Caki2 (cell line): ENCODE data around the gene DGKH. TPM values are rescaled to one million over a fixed set of nuclear protein-coding genes. Genes with fewer than 3 reads are reported as not detected.

Experiments used
- DNase-seq: peaks from one replicate; pipeline ENCODE4 v3.0.0-alpha.2; 2015; ENCODE audit warnings: low read depth
- in situ Hi-C: cut with HindIII; loops from 2 replicates; pipeline ENCODE4 v1.10.0; 2016; ENCODE audit warnings: low sequenced_read_pairs, low pct_unique_long_range_greater_than_20kb, mixed read lengths
- total RNA-seq: library from RNA; depleted of rRNA; stranded (reverse); fragments of >200 nt; shearing (Covaris generic); gene quantifications from 2 replicates; pipeline ENCODE4 v1.2.3, GENCODE V29; 2014; ENCODE audit warnings: low replicate concordance

DGKH gene
- total RNA-seq, 1 experiment from 2014 or later, result 1.9 TPM

GRCh38 chr13:42229287-42229686 is 180.8 kb downstream of the DGKH start:
- DNase-seq, result no peak
- in situ Hi-C loops, result no loop called here

- DNase-seq, result no peak
- in situ Hi-C loops, result no loop called here
These were observed 184.2 kb downstream of the DGKH start for GRCh38 chr13:42232671-42233070.

- DNase-seq, result no peak
These were observed 185.3 kb downstream of the DGKH start for GRCh38 chr13:42233726-42234125.

GRCh38 chr13:42239161-42239560 is 190.7 kb downstream of the DGKH start:
- in situ Hi-C loops, result no loop called here
- no peak for DNase-seq

More at GRCh38 chr13:42233726-42234125, 185.3 kb downstream of the DGKH start:
- in situ Hi-C loops, result no loop called here

GRCh38 chr13:42239644-42240043 is 191.2 kb downstream of the DGKH start:
- no peak for DNase-seq
- in situ Hi-C loops, result no loop called here

GRCh38 chr13:42246541-42246940 is 198.1 kb downstream of the DGKH start:
- DNase-seq, result no peak
- in situ Hi-C loops, result no loop called here

- DNase-seq, result no peak
- in situ Hi-C loops, result no loop called here
These were observed 199.4 kb downstream of the DGKH start for GRCh38 chr13:42247883-42248282.

GRCh38 chr13:42255886-42256285 is 207.4 kb downstream of the DGKH start:
- in situ Hi-C loops, result no loop called here
- no peak for DNase-seq

- in situ Hi-C loops, result no loop called here
- no peak for DNase-seq
These were observed 210.3 kb downstream of the DGKH start for GRCh38 chr13:42258747-42259146.

GRCh38 chr13:42259515-42259914 is 211.1 kb downstream of the DGKH start:
- in situ Hi-C loops, result no loop called here
- no peak for DNase-seq

GRCh38 chr13:42260903-42261654 is 212.6 kb downstream of the DGKH start:
- in situ Hi-C loops, result no loop called here
- DNase-seq, result no peak

GRCh38 chr13:42266473-42266872 is 218.0 kb downstream of the DGKH start:
- DNase-seq, result no peak
- in situ Hi-C loops, result no loop called here

GRCh38 chr13:42270160-42270856 is 221.9 kb downstream of the DGKH start:
- DNase-seq, result no peak
- in situ Hi-C loops, result no loop called here

- in situ Hi-C loops, result no loop called here
- DNase-seq, result no peak
These were observed 222.4 kb downstream of the DGKH start for GRCh38 chr13:42270857-42271215.

GRCh38 chr13:42271337-42272114 is 223.1 kb downstream of the DGKH start:
- in situ Hi-C loops, result no loop called here
- peak; percentile 99 for DNase-seq

GRCh38 chr13:42272115-42272803 is 223.8 kb downstream of the DGKH start, which contains the start of gene AKAP11:
Gene AKAP11, plus strand, starts transcription at chr13:42272152. Its CDS starts 14,197 bp downstream, at chr13:42286349.
- peak; percentile 67 for DNase-seq
- in situ Hi-C loops, result no loop called here

- peak; percentile 9 for DNase-seq
- in situ Hi-C loops, result no loop called here
These were observed 224.3 kb downstream of the DGKH start for GRCh38 chr13:42272804-42273175.

GRCh38 chr13:42274386-42275097 is 226.1 kb downstream of the DGKH start:
- DNase-seq, result no peak
- in situ Hi-C loops, result no loop called here
